GM21381 (cell line): Measurements from ENCODE around the gene KNDC1.

ENCODE experiments used
- ATAC-seq: cut with Tn5 transposase; IDR thresholded peaks from one replicate; pipeline ENCODE4 v1.9.1; 2021; ENCODE audit warnings: mild to moderate bottlenecking, moderate library complexity; ENCODE audit not compliant: unreplicated experiment

Gene KNDC1

DNA sequence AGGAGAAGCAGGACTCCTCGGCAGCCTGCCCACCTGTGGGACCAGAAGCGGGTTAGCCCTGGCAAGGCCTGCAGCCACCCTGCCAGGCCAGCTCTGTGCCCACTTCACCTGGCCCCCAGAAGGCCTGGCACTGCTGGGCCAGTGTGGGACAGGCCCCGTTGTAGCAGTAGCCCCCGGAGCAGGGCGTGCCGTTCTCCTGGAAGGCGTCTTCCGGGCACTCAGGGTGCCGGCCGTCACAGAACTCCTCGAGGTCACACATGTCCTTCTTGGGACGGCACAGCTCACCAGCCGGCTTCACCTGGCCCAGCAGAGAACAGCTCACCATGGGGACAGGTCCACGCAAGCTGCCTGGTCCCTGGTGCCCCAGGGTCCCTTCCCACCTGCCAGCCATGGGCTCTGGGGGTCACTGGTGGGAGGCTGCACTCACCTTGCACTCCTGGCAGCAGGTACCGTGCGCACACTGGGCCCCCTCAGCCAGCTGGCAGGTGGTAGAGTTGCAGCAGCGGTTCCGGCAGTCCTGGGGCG lies 110.8 kb downstream of the KNDC1 start:
- ATAC-seq, result no peak

DNA sequence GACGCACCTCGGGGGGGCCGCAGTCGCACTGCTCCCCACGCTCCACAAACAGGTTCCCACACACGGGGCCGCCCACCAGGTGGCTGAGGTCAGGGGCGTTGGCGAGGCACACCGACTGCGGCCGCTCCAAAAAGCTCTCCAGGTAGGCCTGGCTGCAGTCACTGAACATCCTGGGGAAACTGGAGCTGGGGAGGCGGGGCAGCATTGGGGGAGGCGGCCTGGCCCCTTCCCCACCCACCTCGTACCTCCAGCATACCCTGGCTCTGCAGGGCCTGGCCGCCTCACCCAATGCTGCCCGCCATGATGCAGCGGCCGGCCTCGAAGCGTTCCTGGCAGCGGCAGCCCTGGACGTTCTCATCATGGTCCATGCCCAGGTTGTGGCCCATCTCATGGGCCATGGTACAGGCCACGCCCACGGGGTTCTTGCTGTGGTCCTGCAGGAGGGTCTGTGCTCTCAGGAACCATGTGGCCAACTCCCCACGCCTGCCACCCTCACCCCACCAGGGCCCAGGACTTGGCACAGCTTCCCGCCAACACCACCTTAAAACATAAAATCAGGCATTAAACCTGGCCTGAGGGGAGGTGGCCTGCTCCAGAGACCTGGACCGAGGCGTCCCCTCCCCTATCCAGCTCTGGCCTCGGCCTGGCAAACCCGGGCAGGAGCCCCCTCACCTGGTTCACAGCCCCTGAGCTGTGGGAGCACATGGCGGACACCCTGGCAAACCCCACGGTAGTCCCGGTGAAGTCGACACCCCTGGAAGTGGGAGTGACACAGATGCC lies 111.7 kb downstream of the KNDC1 start:
- no peak for ATAC-seq

DNA sequence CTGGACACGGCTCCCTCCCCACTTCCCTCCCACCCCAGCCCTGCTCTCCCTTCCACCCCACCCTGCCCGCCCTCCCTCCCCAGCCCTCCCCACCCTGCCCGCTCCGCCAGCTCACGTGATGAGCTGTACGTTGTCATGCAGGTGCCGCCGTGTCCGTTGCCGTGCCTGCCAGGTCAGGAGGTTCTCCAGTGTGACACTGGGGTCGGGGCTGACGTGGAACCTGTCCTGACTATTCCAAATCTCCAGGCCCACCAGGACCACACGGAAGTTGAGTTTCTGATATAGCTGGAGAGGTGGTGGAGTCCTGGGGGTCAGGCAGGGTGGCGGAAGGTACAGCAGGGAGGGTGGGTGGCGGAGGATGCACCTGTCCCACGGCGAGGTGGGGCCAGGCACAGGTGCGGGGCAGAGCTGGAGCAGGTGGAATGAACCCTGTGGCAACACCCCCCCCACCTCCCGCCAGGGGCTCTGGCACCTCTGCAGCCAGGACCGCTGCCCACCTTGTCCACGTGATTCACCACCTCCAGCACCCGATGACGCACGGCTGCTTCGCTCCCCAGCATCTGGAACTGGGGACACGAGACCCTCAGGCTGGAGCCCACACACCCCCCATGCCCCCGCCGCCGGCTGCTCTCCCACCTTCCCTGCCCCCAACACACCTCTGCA lies 112.4 kb downstream of the KNDC1 start:
- ATAC-seq, result no peak

DNA sequence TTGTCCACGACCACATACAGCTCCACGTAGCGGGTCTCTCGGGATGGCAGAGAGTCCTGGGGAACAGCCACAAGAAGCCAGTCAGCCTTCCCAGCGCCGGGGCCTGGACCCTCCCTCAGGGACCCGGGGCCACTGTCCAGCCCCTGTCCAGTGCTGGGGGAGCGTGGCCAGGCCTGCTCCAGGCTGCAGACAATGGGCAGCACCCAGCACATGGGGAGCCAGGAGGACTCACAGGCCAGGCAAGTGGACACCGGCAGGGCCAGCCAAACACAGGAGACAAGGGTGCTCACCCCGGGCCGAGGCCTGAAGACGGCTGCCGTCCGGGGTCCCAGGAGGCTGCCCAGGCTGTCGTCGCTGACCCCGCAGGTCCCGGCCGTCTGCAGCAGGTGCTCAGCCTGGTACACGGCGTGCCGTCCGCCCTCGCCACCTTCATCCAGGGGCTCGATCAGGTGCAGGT lies 113.0 kb downstream of the KNDC1 start:
- no peak for ATAC-seq

DNA sequence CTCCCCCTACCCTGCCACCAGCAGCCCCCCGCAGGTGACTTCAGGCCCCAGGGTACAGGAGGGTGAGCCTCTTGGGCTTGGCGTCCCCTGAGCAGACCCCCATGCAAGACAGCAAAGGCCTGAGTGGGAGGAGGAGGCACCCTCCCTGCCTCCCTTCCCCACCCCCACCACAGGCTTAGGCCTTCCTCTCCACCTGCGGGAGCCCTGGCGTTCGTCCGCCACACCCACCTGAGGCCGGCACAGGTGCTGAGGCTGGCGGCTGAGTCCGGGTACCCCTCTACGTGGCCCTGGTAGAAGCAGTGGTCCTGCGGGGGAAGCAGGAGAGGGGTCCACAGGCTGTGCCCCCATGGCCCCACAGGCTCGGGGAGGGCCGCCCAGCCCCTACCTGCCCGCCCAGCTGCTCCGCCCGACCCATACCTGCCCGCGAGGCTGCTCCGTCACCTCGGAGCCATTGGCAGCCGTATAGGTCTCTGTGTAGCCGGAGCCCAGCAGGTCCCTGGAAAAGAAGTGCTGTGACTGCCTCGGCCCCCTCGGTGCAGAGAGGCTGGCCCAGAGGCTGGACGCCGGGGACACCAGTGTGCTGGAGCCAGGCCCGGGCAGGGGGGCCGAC lies 113.6 kb downstream of the KNDC1 start:
- no peak for ATAC-seq

DNA sequence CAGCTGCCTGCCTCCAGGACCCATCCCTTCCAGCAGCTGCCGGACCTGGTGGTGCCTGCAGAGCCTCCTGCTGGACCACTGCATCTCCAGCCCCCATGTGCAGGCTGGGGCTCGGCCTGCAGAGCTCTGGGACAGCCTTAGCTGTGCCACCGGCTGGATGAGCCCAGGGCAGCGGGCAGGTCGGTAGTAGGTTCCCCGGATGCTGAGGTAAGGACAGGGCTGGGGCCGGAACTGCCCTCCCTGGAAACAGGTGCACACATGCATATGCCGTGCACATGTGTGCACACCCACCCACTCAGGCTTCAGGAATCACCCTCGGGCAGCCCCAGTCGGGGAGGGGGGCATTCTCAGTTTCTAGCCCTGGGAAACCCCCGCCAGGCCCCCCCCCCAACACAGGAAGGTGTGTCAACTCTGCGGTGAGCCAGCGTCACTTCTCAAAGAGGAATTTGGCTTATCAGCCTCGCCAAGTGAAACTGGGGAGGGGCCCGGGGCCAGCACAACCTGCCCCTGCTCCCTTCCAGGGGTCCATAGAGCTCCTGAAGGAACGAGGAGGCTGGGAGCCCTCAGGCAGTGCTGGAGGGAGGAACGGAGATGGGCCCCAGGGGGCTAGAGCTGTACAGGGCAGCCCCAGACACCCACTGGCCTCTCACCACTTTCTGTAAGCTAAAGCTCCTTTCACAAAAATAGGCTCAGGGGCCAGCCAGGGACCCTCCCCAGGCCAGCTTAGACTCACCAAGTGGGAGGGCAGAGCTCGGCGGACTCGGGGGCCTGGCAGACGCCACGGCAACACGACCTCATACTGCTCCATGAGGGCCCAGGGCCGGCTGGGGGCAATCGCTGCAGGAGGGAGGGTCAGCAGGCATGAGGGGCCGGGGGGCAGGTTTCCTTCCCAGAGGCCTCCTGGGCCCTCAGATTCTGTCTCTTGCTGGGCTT lies 115.0 kb downstream of the KNDC1 start:
- peak; percentile 49 for ATAC-seq

DNA sequence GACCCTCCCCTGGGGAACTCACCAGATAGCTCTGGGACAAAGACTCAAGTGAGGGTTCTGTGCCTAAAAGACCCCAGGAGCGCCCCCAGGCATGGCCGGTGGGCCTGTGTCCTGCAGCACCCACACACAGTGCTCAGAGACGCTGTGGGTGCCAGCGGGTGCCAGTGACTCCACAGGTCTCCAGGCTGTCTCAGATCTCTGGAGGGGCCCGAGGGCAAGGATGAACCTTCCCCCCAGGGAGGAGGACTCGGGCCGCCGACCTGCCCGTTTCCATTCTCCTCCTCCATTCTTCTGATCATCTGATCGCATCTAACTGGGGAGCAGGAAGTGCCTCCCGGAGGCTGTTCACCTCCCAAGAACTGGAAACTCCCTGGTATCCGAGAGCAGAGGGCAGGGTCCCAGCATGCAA lies 115.7 kb downstream of the KNDC1 start:
- ATAC-seq, result peak; percentile 27
